ENCODE data around the gene WNK3. TPM values are rescaled to one million over a fixed set of nuclear protein-coding genes. Genes with fewer than 3 reads are reported as not detected.

WNK3 gene
- total and polyA plus RNA-seq, 2 donors (not counting 3 experiments of a cell fraction or from before 2014, with no cell fraction given): 0.30 to 2.7 TPM

- intact Hi-C loops (cut with micrococcal nuclease) (no loop called here), dilution Hi-C loops (cut with MboI; ENCODE audit: extremely low pct_ligation_motif_present, low sequenced_read_pairs) (no loop called here)
- TF ChIP-seq GATA2 (IDR thresholded peaks at IDR 0.05; ENCODE audit: insufficient read depth, insufficient read length, low read depth, low read length): no peak
- no peak for TF ChIP-seq MYC (IDR thresholded peaks at IDR 0.05; ENCODE audit: low read depth, low read length)
- TF ChIP-seq EZH2 (IDR thresholded peaks at IDR 0.05; ENCODE audit: borderline replicate concordance, low read depth, low read length, severe bottlenecking): no peak
- TF ChIP-seq MAX (IDR thresholded peaks at IDR 0.05; ENCODE audit: insufficient read depth, insufficient read length): no peak
- no peak for TF ChIP-seq FOS (IDR thresholded peaks at IDR 0.05; ENCODE audit: borderline replicate concordance, insufficient read depth, low read length)
- TF ChIP-seq POLR2A (IDR thresholded peaks at IDR 0.05; ENCODE audit: low read depth, low read length): no peak
- no peak for TF ChIP-seq JUN (IDR thresholded peaks at IDR 0.05; ENCODE audit: borderline replicate concordance, insufficient read depth, insufficient read length, low read depth)
- TF ChIP-seq POLR2AphosphoS5 (IDR thresholded peaks at IDR 0.05; ENCODE audit: insufficient read depth, low read depth, low read length): no peak
- no peak overlapping the region for H3K4me2 ChIP-seq (ENCODE audit: insufficient read depth, low read length)
- peaks cover 38% of the 10 kb centered on the region for H3K79me2 ChIP-seq (ENCODE audit: control insufficient read depth, insufficient read depth, low read length)
- H3K27ac ChIP-seq (ENCODE audit: insufficient read depth, low read depth, low read length): no peak overlapping the region
- no peak for DNase-seq (ENCODE audit: low read depth, low spot score)
- no peak overlapping the region for H3K9ac ChIP-seq (replicated peaks; ENCODE audit: extremely low read depth, insufficient read depth, low read length)
- no peak for FAIRE-seq
- no peak overlapping the region for H2AFZ ChIP-seq (ENCODE audit: low read depth, low read length)
- H3K4me3 ChIP-seq (replicated peaks in 1 of 3; ENCODE audit: insufficient read depth in 1 of 3, low read depth in 1 of 3, low read length in 3 of 3): no peak overlapping the region
- H3K9me1 ChIP-seq (replicated peaks; ENCODE audit: control insufficient read depth, extremely low read depth, insufficient read depth, low read length): no peaks in the 10 kb centered on the region
- H3K36me3 ChIP-seq (ENCODE audit: control insufficient read depth in 2 of 2, extremely low read depth in 1 of 2, insufficient read depth in 2 of 2, low read length in 2 of 2): no peaks in the 10 kb centered on the region
- ChIA-PET POLR2A (no interaction called here), CTCF (no interaction called here)
- H3K27me3 ChIP-seq (ENCODE audit: control insufficient read depth in 2 of 2, insufficient read depth in 2 of 2, low read length in 2 of 2): no peaks in the 10 kb centered on the region
- H3K4me1 ChIP-seq (ENCODE audit: control insufficient read depth, extremely low read depth, insufficient read depth, low read length): peaks cover 15% of the 10 kb centered on the region
- BruUV-seq (replicated peaks): no TSS peak
- H3K9me3 ChIP-seq (replicated peaks; ENCODE audit: control insufficient read depth, insufficient read depth, low read length): no peaks in the 10 kb centered on the region
- no peaks in the 10 kb centered on the region for H4K20me1 ChIP-seq (replicated peaks; ENCODE audit: control insufficient read depth, extremely low read depth, insufficient read depth, low read length)
Observed at GRCh38 chrX:54173791-54174190, 184.1 kb downstream of the WNK3 start.

GRCh38 chrX:54172455-54172854, 185.4 kb downstream of the WNK3 start:
- Histone ChIP-seq H3K79me2 (ENCODE audit: control insufficient read depth, insufficient read depth, low read length) (peaks cover 31% of the 10 kb centered on the region), H3K4me2 (ENCODE audit: insufficient read depth, low read length) (no peak overlapping the region), H3K27ac (ENCODE audit: insufficient read depth, low read depth, low read length) (no peak overlapping the region), H3K9ac (replicated peaks; ENCODE audit: extremely low read depth, insufficient read depth, low read length) (no peak overlapping the region), H3K4me3 (replicated peaks in 1 of 3; ENCODE audit: insufficient read depth in 1 of 3, low read depth in 1 of 3, low read length in 3 of 3) (no peak overlapping the region), H3K4me1 (ENCODE audit: control insufficient read depth, extremely low read depth, insufficient read depth, low read length) (peaks cover 4% of the 10 kb centered on the region), H4K20me1 (replicated peaks; ENCODE audit: control insufficient read depth, extremely low read depth, insufficient read depth, low read length) (no peaks in the 10 kb centered on the region), H3K36me3 (ENCODE audit: control insufficient read depth in 2 of 2, extremely low read depth in 1 of 2, insufficient read depth in 2 of 2, low read length in 2 of 2) (no peaks in the 10 kb centered on the region), H3K9me3 (replicated peaks; ENCODE audit: control insufficient read depth, insufficient read depth, low read length) (no peaks in the 10 kb centered on the region), H3K9me1 (replicated peaks; ENCODE audit: control insufficient read depth, extremely low read depth, insufficient read depth, low read length) (no peaks in the 10 kb centered on the region), H3K27me3 (ENCODE audit: control insufficient read depth in 2 of 2, insufficient read depth in 2 of 2, low read length in 2 of 2) (no peaks in the 10 kb centered on the region), H2AFZ (ENCODE audit: low read depth, low read length) (no peak overlapping the region)
- DNase-seq (ENCODE audit: low read depth, low spot score) (no peak), FAIRE-seq (no peak)
- ChIA-PET CTCF (interaction anchor here (1.1 kb wide), 1 partner anchor 36 kb away, joined by 3 read pairs; no protein-coding TSS in a partner anchor), POLR2A (no interaction called here)
- TF ChIP-seq POLR2AphosphoS5 (IDR thresholded peaks at IDR 0.05; ENCODE audit: insufficient read depth, low read depth, low read length) (no peak), GATA2 (IDR thresholded peaks at IDR 0.05; ENCODE audit: insufficient read depth, insufficient read length, low read depth, low read length) (no peak), MYC (IDR thresholded peaks at IDR 0.05; ENCODE audit: low read depth, low read length) (no peak), POLR2A (IDR thresholded peaks at IDR 0.05; ENCODE audit: low read depth, low read length) (no peak), MAX (IDR thresholded peaks at IDR 0.05; ENCODE audit: insufficient read depth, insufficient read length) (no peak), FOS (IDR thresholded peaks at IDR 0.05; ENCODE audit: borderline replicate concordance, insufficient read depth, low read length) (no peak), EZH2 (IDR thresholded peaks at IDR 0.05; ENCODE audit: borderline replicate concordance, low read depth, low read length, severe bottlenecking) (no peak), JUN (IDR thresholded peaks at IDR 0.05; ENCODE audit: borderline replicate concordance, insufficient read depth, insufficient read length, low read depth) (no peak), CTCF (IDR thresholded peaks at IDR 0.05; ENCODE audit: extremely low read depth in 1 of 2, insufficient read depth in 1 of 2, low read depth in 1 of 2, low read length in 2 of 2) (no peak)
- BruUV-seq (replicated peaks): no TSS peak
- intact Hi-C loops (cut with micrococcal nuclease): no loop called here
- dilution Hi-C loops (cut with MboI; ENCODE audit: extremely low pct_ligation_motif_present, low sequenced_read_pairs): no loop called here
